HL-60 (cell line): ENCODE measurements around the gene UNC45A.

Experiments used
- CTCF ChIP-seq: IDR thresholded peaks from one replicate; pipeline ENCODE4 v1.5.1; 2011; ENCODE audit warnings: low read length, control low read depth, inconsistent platforms; ENCODE audit not compliant: insufficient read depth
- GABPA ChIP-seq: IDR thresholded peaks from 2 replicates; pipeline ENCODE4 v1.6.1; 2012; ENCODE audit warnings: low read depth
- POLR2AphosphoS5 ChIP-seq: IDR thresholded peaks from 2 replicates; pipeline ENCODE4 v1.6.1; 2012; ENCODE audit warnings: low read depth
- SPI1 ChIP-seq: IDR thresholded peaks from 2 replicates; pipeline ENCODE4 v1.6.1; 2012; ENCODE audit warnings: low read depth, mild to moderate bottlenecking, borderline replicate concordance

GRCh38 chr15:90924375-90924774 lies 10.7 kb upstream of the UNC45A start:
- TF ChIP-seq CTCF = no peak
- TF ChIP-seq GABPA = no peak
- TF ChIP-seq POLR2AphosphoS5 = no peak
- TF ChIP-seq SPI1 = no peak
